SK-N-SH (cell line): Measurements from ENCODE around the gene RALY.

ENCODE experiments used
- EP300 ChIP-seq, 2 experiments: IDR thresholded peaks; 2 replicates each; pipeline versions ENCODE4 v1.4.0 to v1.6.1; 2012; ENCODE audit warnings: borderline replicate concordance in 1 of 2, low read depth in 1 of 2, low read length in 1 of 2
- FOXM1 ChIP-seq: IDR thresholded peaks from 2 replicates; pipeline ENCODE4 v1.4.0; 2012; ENCODE audit warnings: low read depth, mild to moderate bottlenecking

DNA sequence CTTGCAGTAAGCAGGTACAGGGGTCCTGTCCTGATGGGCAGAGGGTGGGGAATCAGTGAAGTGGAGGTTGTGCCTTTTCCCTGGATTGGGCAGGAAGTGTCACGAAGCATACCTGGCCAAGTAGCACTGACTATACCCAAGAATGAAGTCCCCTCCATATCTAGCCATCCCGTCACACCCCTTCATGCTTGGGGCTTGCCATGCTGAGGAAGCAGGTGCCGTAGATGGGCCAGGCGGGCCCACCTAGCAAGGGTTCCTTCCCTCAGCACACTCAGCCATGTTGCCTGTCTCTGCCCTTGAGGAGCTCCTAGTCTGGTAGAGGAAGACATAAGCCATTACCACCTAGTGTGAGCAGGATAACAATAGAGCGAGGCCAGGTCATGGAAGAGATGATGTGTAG is 84.8 kb downstream of the RALY start:
- no peak for TF ChIP-seq FOXM1
- no peak for TF ChIP-seq EP300 (IDR thresholded peaks at IDR 0.05; ENCODE audit: borderline replicate concordance in 1 of 2, low read depth in 1 of 2, low read length in 1 of 2)
